HL-60 (cell line): ENCODE measurements around the gene HDAC7.

ENCODE experiments used
- DNase-seq, 2 experiments: peaks; one replicate each; pipeline ENCODE4 v3.0.0-alpha.2; 2010 to 2020; ENCODE audit warnings: low read depth in 1 of 2, low spot score in 1 of 2
- H3K27ac ChIP-seq: fragments of 250-450 bp; sonication (Bioruptor Pico); replicated peaks from 2 replicates; pipeline ENCODE4 v1.5.1; 2020; ENCODE audit warnings: mild to moderate bottlenecking, moderate library complexity
- H3K27me3 ChIP-seq: fragments of 250-450 bp; sonication (Bioruptor Pico); 2 replicates; pipeline ENCODE4 v1.5.1; 2021; ENCODE audit warnings: mild to moderate bottlenecking, moderate library complexity; ENCODE audit not compliant: insufficient read depth, poor library complexity, severe bottlenecking
- H3K4me3 ChIP-seq: replicated peaks from 2 replicates; pipeline ENCODE4 v1.5.1; 2011; ENCODE audit warnings: mild to moderate bottlenecking, control low read depth, low read length; ENCODE audit not compliant: insufficient read depth
- CTCF ChIP-seq: IDR thresholded peaks from one replicate; pipeline ENCODE4 v1.5.1; 2011; ENCODE audit warnings: low read length, control low read depth, inconsistent platforms; ENCODE audit not compliant: insufficient read depth
- GABPA ChIP-seq: IDR thresholded peaks from 2 replicates; pipeline ENCODE4 v1.6.1; 2012; ENCODE audit warnings: low read depth
- POLR2AphosphoS5 ChIP-seq: IDR thresholded peaks from 2 replicates; pipeline ENCODE4 v1.6.1; 2012; ENCODE audit warnings: low read depth
- SPI1 ChIP-seq: IDR thresholded peaks from 2 replicates; pipeline ENCODE4 v1.6.1; 2012; ENCODE audit warnings: low read depth, mild to moderate bottlenecking, borderline replicate concordance
- TF ChIP-seq, protein P1 (sequence below): IDR thresholded peaks from 2 replicates; pipeline ENCODE4 v1.6.1; 2012; ENCODE audit warnings: low read depth; ENCODE audit not compliant: insufficient replicate concordance

Gene HDAC7

DNA sequence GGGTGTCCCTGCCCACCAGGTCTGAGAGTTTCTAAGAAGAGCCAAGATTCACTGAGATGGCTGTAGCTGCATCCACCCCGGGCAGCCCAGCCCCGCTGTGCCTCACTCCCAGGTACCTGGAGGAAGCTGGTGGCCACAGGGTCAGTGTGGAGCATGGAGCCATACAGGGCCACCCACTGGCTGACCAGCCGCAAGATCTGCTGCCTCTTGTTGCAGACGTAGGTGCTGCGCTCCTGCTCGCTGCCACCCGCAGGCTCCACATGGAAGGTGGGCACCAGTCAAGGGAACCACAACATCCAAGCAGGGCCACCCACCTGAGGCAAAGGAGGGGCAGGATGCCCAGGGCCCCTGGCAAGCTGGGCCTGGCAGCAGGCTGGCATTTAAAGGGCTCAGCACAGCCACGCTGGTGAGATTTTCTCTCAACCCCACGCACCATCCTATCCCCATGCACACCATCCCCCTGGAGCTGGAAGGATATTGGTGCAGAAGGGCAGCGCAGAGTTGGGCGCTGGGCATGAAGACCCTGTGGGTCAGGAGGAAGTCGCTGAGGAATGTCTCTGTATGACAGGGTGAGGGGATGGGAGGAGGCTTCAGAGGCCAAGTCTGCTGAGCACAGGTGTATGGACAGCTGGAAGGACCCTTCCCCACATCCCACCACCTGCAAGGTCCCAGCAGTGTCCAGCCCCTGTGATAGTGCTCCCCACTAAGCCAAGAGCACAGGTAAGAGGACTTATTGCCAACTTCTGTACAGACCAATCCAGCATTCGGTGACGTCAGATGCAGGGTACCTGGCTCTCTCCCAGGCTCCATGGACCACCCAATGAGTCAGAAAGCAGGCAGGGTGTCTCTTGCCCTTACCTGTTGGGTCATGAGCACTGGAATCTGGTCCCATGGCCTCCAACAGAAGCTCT lies 71.9 kb downstream of the HDAC7 start:
- Histone ChIP-seq H3K27ac (no peak overlapping the region), H3K27me3 (no peaks in the 10 kb centered on the region), H3K4me3 (no peak overlapping the region)
- TF ChIP-seq CTCF (no peak), POLR2AphosphoS5 (no peak), SPI1 (no peak), GABPA (no peak)
- TF ChIP-seq, protein P1, sequence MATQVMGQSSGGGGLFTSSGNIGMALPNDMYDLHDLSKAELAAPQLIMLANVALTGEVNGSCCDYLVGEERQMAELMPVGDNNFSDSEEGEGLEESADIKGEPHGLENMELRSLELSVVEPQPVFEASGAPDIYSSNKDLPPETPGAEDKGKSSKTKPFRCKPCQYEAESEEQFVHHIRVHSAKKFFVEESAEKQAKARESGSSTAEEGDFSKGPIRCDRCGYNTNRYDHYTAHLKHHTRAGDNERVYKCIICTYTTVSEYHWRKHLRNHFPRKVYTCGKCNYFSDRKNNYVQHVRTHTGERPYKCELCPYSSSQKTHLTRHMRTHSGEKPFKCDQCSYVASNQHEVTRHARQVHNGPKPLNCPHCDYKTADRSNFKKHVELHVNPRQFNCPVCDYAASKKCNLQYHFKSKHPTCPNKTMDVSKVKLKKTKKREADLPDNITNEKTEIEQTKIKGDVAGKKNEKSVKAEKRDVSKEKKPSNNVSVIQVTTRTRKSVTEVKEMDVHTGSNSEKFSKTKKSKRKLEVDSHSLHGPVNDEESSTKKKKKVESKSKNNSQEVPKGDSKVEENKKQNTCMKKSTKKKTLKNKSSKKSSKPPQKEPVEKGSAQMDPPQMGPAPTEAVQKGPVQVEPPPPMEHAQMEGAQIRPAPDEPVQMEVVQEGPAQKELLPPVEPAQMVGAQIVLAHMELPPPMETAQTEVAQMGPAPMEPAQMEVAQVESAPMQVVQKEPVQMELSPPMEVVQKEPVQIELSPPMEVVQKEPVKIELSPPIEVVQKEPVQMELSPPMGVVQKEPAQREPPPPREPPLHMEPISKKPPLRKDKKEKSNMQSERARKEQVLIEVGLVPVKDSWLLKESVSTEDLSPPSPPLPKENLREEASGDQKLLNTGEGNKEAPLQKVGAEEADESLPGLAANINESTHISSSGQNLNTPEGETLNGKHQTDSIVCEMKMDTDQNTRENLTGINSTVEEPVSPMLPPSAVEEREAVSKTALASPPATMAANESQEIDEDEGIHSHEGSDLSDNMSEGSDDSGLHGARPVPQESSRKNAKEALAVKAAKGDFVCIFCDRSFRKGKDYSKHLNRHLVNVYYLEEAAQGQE: no peak
- DNase-seq: no peak

DNA sequence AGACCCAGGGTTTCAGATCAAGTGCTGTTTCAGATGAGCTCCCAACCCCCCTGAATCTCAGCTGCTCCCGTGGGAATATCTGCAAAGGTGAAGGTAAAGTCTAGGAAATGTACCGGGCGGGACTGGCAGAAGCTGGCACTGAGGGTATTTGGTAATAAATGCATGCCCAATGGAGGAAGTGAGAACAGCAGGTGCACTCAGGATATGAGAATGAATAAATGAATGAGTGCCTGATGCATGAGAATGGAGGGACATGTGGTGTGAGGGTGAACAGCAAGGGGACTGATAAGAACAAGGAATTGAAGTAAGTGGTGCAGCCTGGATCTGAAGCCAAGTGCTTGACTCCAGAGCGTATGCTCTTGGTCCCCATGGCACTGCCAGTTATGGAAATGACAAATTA lies 72.6 kb downstream of the HDAC7 start:
- TF ChIP-seq SPI1 (no peak), POLR2AphosphoS5 (no peak), GABPA (no peak), CTCF (no peak)
- TF ChIP-seq, protein P1: no peak
- Histone ChIP-seq H3K27ac (no peak overlapping the region), H3K4me3 (no peak overlapping the region), H3K27me3 (no peaks in the 10 kb centered on the region)
- DNase-seq: no peak

GRCh38 chr12:47746523-47746922 lies 73.2 kb downstream of the HDAC7 start:
- TF ChIP-seq POLR2AphosphoS5 (no peak), SPI1 (no peak), CTCF (no peak), GABPA (no peak)
- TF ChIP-seq, protein P1: no peak
- no peak overlapping the region for H3K27ac ChIP-seq
- no peaks in the 10 kb centered on the region for H3K27me3 ChIP-seq
- no peak overlapping the region for H3K4me3 ChIP-seq
- no peak for DNase-seq
